ENCODE measurements around the gene AGXT.

DNA sequence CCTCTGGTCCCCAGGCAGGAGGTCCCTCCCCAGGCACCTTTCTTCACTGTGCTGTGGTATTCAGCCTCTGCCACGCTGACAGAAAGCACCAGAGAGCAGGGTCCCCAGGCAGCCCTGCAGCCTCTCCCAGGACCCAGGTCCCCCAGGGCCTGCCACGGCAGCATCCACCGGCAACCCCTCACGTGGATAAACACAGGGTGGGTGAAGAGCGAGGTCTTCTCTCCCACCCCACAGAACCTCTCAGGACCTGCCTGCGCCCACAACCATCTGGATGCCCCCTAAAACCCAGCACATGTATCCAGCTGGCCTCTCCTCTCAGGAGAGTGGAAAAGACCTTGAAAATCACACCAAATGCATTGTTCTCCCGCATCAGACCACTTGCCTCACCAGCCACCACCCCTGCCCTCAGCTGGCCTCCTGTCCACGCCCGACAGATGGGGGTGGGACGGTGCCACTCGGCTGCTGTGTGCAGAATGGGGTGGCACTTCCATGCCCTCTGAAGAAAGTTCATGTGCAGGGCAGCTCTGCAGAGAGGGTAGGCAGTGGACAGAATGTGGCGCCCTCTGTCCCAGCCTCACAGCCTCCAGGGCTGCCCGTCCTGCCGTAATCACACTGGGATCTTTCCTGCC, 33.5 kb downstream of the AGXT start:
- TF ChIP-seq CTCF (conservative IDR thresholded peaks at IDR 0.05; ENCODE audit: low read length) (no peak), EZH2phosphoT487 (IDR thresholded peaks at IDR 0.05; ENCODE audit: borderline replicate concordance, low read depth, low read length) (no peak)
